ENCODE measurements around the gene MCEE. TPM values are rescaled to one million over a fixed set of nuclear protein-coding genes. Genes with fewer than 3 reads are reported as not detected.

MCEE gene
- total RNA-seq, 6 donors from 2014 or later = 6.8 to 37.7 (median 18.6) TPM

- no peak for DNase-seq
- no peak overlapping the region for H3K27ac ChIP-seq
- WGBS, 2 donors = 76 to 88% methylated on average over 8 of the region's 8 CpGs
- H3K36me3 ChIP-seq = peaks cover 6 to 15% (median 11%) of the 10 kb centered on the region in 4 donors
- TF ChIP-seq POLR2AphosphoS5 (IDR thresholded peaks at IDR 0.05) (no peak), POLR2A (IDR thresholded peaks at IDR 0.05) (no peak), CTCF (IDR thresholded peaks at IDR 0.05) (no peak), EP300 (IDR thresholded peaks at IDR 0.05) (no peak)
- H3K9me3 ChIP-seq = no peaks in the 10 kb centered on the region
- H3K27me3 ChIP-seq = no peaks in the 10 kb centered on the region
- no peak overlapping the region for H3K4me3 ChIP-seq
- peaks cover 6 to 7% (median 7%) of the 10 kb centered on the region in 4 donors for H3K4me1 ChIP-seq
- ATAC-seq (ENCODE audit: low FRiP score in 2 of 2) = peak in 1 of 2 donors; percentile 8
Measured at GRCh38 chr2:71154279-71154678, 24.2 kb upstream of the MCEE start.

DNA sequence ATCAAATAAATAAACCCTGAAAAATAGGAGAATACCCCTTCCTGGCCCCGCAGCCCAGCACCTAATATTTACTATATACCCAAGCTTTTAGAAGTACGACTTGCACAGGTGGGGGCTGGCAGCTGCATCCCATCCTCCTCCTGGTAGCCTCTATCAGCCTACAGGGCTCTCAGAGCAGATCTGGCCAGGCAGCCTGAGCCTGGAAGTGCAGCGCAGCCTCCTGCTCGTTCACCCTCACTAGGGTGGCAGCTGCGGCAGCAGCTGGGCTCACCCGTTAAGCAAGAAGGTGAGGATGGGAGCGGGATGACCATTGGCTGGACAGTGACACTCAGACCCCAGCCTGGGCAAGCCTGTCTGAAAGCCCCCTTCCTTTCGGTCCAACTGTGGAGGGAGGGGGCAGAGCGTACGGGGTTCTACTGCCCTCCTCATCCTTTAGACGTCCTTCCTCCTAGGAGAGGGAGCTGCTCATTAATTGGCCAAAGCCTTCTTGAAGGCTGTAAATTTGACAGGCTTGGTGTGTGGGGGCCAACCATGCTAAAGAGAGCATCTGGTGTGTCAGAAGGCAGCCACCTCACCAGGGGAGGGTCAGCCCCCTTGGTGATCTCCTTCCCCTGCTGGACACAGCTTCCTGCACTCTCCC is 23.7 kb upstream of the MCEE start:
- Histone ChIP-seq H3K4me3 (no peak overlapping the region), H3K9me3 (no peaks in the 10 kb centered on the region), H3K36me3 (peaks cover 8 to 21% (median 17%) of the 10 kb centered on the region in 4 donors), H3K4me1 (peaks cover 6 to 7% (median 7%) of the 10 kb centered on the region in 4 donors), H3K27ac (no peak overlapping the region), H3K27me3 (no peaks in the 10 kb centered on the region)
- TF ChIP-seq CTCF (IDR thresholded peaks at IDR 0.05) (no peak), EP300 (IDR thresholded peaks at IDR 0.05) (no peak), POLR2AphosphoS5 (IDR thresholded peaks at IDR 0.05) (no peak), POLR2A (IDR thresholded peaks at IDR 0.05) (no peak)
- ATAC-seq (ENCODE audit: low FRiP score in 2 of 2) = no peak
- DNase-seq = no peak
- WGBS, 2 donors = 82 to 91% methylated on average over 4 to 11 of the region's 11 CpGs

DNA sequence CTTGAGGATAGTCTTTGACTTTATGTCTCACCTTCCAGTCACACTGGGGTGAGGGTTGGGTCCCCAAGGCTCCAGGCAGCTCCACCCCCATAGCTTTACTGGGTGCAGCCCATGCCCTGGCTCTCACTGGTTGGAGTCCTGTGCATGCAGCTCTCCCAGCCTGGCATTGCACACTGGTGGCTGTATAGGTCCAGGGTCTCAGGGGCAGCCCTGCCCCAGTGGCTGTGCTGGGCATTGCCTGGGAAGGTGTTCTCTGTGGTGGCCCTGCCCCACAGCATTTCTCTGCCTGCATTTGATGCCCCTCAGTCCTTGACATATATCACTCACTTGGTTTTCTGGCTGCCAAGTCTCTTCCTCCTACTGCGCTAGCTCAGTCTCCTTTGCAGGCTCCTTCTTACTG is 21.6 kb upstream of the MCEE start:
- no peak overlapping the region for H3K4me3 ChIP-seq
- peak in 1 of 2 donors; percentile 13 for ATAC-seq (ENCODE audit: low FRiP score in 2 of 2)
- H3K9me3 ChIP-seq = no peaks in the 10 kb centered on the region

DNA sequence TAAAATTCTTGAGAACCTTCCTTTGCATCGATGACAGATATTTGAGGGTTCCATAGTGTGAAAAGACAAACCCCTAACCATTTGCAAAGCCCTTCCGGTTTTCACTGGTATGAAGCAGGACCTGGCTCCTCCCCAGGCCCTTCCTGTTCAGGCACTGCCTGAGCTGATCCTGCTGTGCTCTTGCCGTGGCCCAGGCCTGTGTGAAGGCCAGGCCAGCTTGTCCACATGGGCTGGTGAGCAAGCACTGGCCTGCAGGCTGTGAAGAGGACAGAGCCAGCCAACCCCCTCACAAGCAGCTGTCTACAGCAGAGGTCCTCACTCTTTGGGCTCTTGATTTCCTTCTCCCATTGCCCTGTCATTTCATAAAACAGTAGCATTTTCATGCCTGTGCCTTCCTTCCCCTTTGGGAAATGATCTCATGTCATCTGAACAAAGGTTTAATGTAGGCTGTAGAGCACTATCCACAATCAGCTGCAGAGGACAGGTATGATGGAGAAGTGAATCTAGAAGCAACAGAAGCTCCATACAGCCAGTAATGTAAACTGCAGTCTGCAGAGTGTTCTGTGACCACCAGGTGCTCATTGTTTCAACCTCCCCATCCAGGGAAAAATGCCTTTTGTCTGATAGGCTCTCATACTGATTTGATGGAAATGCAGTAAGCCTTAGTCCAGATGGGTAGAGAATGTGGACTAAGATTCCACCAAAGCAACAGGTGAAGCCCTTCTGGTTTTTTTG is 20.2 kb upstream of the MCEE start:
- H3K4me1 ChIP-seq = no peaks in the 10 kb centered on the region
- DNase-seq = no peak
- H3K27ac ChIP-seq = no peak overlapping the region
- no peaks in the 10 kb centered on the region for H3K27me3 ChIP-seq
- WGBS, 2 donors = 52 to 63% methylated on average over 2 to 3 of the region's 3 CpGs
- no peak overlapping the region for H3K4me3 ChIP-seq
- ATAC-seq (ENCODE audit: low FRiP score in 2 of 2) = no peak
- no peak for TF ChIP-seq POLR2AphosphoS5 (IDR thresholded peaks at IDR 0.05)
- no peak for TF ChIP-seq POLR2A (IDR thresholded peaks at IDR 0.05)
- TF ChIP-seq CTCF (IDR thresholded peaks at IDR 0.05) = no peak
- no peak for TF ChIP-seq EP300 (IDR thresholded peaks at IDR 0.05)
- peaks cover 21 to 56% (median 47%) of the 10 kb centered on the region in 4 donors for H3K36me3 ChIP-seq
- no peaks in the 10 kb centered on the region for H3K9me3 ChIP-seq

More for the DNA sequence above, 21.6 kb upstream of the MCEE start:
- Histone ChIP-seq H3K27me3 (no peaks in the 10 kb centered on the region), H3K27ac (no peak overlapping the region), H3K36me3 (peaks cover 18 to 42% (median 37%) of the 10 kb centered on the region in 4 donors), H3K4me1 (no peaks in the 10 kb centered on the region)
- 100% methylated on average over 1 of the region's 1 CpG for WGBS, 2 donors
- no peak for TF ChIP-seq POLR2AphosphoS5 (IDR thresholded peaks at IDR 0.05)
- TF ChIP-seq POLR2A (IDR thresholded peaks at IDR 0.05) = no peak
- TF ChIP-seq CTCF (IDR thresholded peaks at IDR 0.05) = no peak
- TF ChIP-seq EP300 (IDR thresholded peaks at IDR 0.05) = no peak
- no peak for DNase-seq
